ENCODE results near the gene TMEM50B. TPM values are rescaled to one million over a fixed set of nuclear protein-coding genes. Genes with fewer than 3 reads are reported as not detected.

The TMEM50B gene
- total RNA-seq, 1 experiment from 2014 or later = 21.5 TPM

DNA sequence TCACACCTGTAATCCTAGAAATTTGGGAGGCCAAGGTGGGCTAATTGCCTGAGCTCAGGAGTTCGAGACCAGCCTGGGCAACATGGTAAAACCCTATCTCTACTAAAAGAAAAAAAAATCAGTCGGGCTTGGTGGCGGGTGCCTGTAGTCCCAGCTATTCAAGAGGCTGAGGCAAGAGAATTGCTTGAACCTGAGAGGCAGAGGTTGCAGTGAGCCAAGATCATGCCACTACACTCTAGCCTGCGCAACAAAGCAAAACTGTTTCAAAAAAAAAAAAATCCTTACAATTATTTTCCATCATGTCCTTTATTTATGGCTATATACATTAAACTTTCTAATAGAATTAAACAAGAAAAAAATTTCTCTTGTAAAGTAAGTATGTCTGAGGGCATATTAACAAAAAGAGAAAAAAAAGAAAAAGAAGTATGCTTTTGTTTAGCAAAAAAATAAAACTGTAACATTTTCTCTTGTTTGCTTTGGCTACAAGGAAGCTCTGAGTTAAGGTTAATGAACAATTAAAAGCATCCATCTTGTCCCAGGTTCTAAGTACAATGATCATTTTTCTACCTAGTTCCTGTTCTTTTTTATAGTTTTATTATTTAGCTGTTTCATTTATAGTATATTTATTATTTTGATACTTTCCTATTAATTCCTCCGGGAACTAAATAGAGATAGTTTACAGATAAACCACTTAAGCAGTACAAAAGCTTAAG lies 18.1 kb downstream of the TMEM50B start:
- Histone ChIP-seq H3K27ac (ENCODE audit: low read length) (no peak overlapping the region), H3K9me2 (replicated peaks; ENCODE audit: low read length) (no peaks in the 10 kb centered on the region), H3K4me2 (ENCODE audit: low read length) (no peak overlapping the region), H3K4me3 (ENCODE audit: low read length) (no peak overlapping the region), H3K4me1 (ENCODE audit: insufficient read depth, low read length) (0 out of 2 replicates have a peak, but pooled peaks cover 6% of the 10 kb centered on the region), H3K27me3 (ENCODE audit: low read length) (no peaks in the 10 kb centered on the region), H2AFZ (ENCODE audit: low read length) (no peak overlapping the region), H3K9ac (ENCODE audit: low read length) (no peak overlapping the region), H3K79me2 (ENCODE audit: low read length) (no peaks in the 10 kb centered on the region), H4K20me1 (ENCODE audit: low read length) (no peaks in the 10 kb centered on the region), H3F3A (ENCODE audit: low read length, unreplicated experiment) (no peaks in the 10 kb centered on the region), H3K9me3 (ENCODE audit: low read length) (no peaks in the 10 kb centered on the region), H3K36me3 (ENCODE audit: low read depth, low read length) (peaks cover 7% of the 10 kb centered on the region; the same call in 1 of the 2 replicates)
- ATAC-seq = no peak
- TF ChIP-seq CTCF (conservative IDR thresholded peaks at IDR 0.05; ENCODE audit: low read depth, low read length) = no peak
- no peak for TF ChIP-seq EZH2 (IDR thresholded peaks at IDR 0.05; ENCODE audit: low read length, unreplicated experiment)
- TF ChIP-seq EZH2phosphoT487 (IDR thresholded peaks at IDR 0.05; ENCODE audit: borderline replicate concordance, low read length) = no peak
- ChIA-PET POLR2A (ENCODE audit: unreplicated experiment) (interaction anchor here (0.7 kb wide), 1 partner anchor 129 kb away, joined by 10 read pairs; no protein-coding TSS in a partner anchor), CTCF (no interaction called here)
- DNase-seq = no peak
- intact Hi-C loops (cut with micrococcal nuclease) = no loop called here
- BruUV-seq (replicated peaks) = no TSS peak

DNA sequence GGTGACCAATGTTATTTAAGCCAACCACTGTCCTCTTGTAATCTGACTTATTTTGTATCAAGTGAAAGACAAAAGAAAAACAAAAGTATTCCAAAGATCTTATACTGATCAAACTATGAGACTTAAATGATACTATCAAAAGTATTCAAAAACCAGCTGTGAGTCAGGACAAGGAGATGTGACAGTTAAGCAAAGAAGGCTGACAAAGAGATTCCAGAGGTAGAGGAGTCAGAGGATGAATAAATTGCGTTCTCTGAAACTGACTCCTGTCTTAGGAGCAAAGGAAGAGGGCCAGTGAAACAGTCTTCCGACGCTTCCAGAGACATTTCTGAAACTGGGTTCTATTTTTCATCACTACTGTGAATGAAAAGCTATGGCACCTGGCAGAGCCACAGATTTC lies 20.9 kb downstream of the TMEM50B start:
- no peak overlapping the region for H3K4me2 ChIP-seq (ENCODE audit: low read length)
- POLR2A ChIA-PET (ENCODE audit: unreplicated experiment) = interaction anchor here (0.5 kb wide), 1 partner anchor 21 kb away, joined by 23 read pairs; the partner anchor contains the start of gene TMEM50B

More for the DNA sequence above, 20.9 kb downstream of the TMEM50B start:
- H3K9me3 ChIP-seq (ENCODE audit: low read length) = no peaks in the 10 kb centered on the region
- H3K9ac ChIP-seq (ENCODE audit: low read length) = no peak overlapping the region
- no peaks in the 10 kb centered on the region for H3K4me1 ChIP-seq (ENCODE audit: insufficient read depth, low read length)
- peaks cover 18% of the 10 kb centered on the region; the same call in 1 of the 2 replicates for H3K36me3 ChIP-seq (ENCODE audit: low read depth, low read length)
- H3K27ac ChIP-seq (ENCODE audit: low read length) = no peak overlapping the region
- no peaks in the 10 kb centered on the region for H3F3A ChIP-seq (ENCODE audit: low read length, unreplicated experiment)
- H3K9me2 ChIP-seq (replicated peaks; ENCODE audit: low read length) = no peaks in the 10 kb centered on the region
- no TSS peak for BruUV-seq (replicated peaks)
- TF ChIP-seq EZH2phosphoT487 (IDR thresholded peaks at IDR 0.05; ENCODE audit: borderline replicate concordance, low read length) (no peak), CTCF (conservative IDR thresholded peaks at IDR 0.05; ENCODE audit: low read depth, low read length) (no peak)
- CTCF ChIA-PET = no interaction called here
- ATAC-seq (no peak), DNase-seq (no peak)
- H3K27me3 ChIP-seq (ENCODE audit: low read length) = no peaks in the 10 kb centered on the region
- no peaks in the 10 kb centered on the region for H3K79me2 ChIP-seq (ENCODE audit: low read length)
- no peak overlapping the region for H3K4me3 ChIP-seq (ENCODE audit: low read length)
- no peaks in the 10 kb centered on the region for H4K20me1 ChIP-seq (ENCODE audit: low read length)
- no peak overlapping the region for H2AFZ ChIP-seq (ENCODE audit: low read length)
- intact Hi-C loops (cut with micrococcal nuclease) = no loop called here

Measured in PC-3 (cell line).